Measurements from ENCODE around the gene DHRS2. TPM values are rescaled to one million over a fixed set of nuclear protein-coding genes. Genes with fewer than 3 reads are reported as not detected.

DHRS2 gene
- total and polyA plus RNA-seq, 2 of the 13 experiments (the other 11 are each of a cell fraction or from before 2014, with no cell fraction given): 1,621 to 3,021 TPM

- TF ChIP-seq ZFP36L1 (CRISPR knock-in tag; IDR thresholded peaks at IDR 0.05): no peak
- no peak for TF ChIP-seq PLSCR1 (CRISPR knock-in tag; IDR thresholded peaks at IDR 0.05; ENCODE audit: borderline replicate concordance)
- peak; percentile 93 for TF ChIP-seq ZNF33B (CRISPR knock-in tag; IDR thresholded peaks at IDR 0.05)
- TF ChIP-seq RFX1 (IDR thresholded peaks at IDR 0.05): no peak
- TF ChIP-seq FOXK1 (CRISPR knock-in tag; IDR thresholded peaks at IDR 0.05; ENCODE audit: borderline replicate concordance, low read depth): peak; percentile 87; the same call in 1 of the 2 replicates
- TF ChIP-seq HMG20B (CRISPR knock-in tag; conservative IDR thresholded peaks at IDR 0.05): peak; percentile 63; the same call in 1 of the 2 replicates
- TF ChIP-seq ZSCAN25 (CRISPR knock-in tag; IDR thresholded peaks at IDR 0.05): peak; percentile 77; the same call in 1 of the 2 replicates
- 0 out of 2 replicates have a peak, but pooled peaks have one; percentile 11 for TF ChIP-seq ZFYVE20 (CRISPR knock-in tag; IDR thresholded peaks at IDR 0.05; ENCODE audit: borderline replicate concordance, low read depth)
- no peak for TF ChIP-seq AKNA (CRISPR knock-in tag; IDR thresholded peaks at IDR 0.05; ENCODE audit: borderline replicate concordance)
- no peak for TF ChIP-seq KAT2B (IDR thresholded peaks at IDR 0.05; ENCODE audit: borderline replicate concordance, low read depth, low read length)
- TF ChIP-seq JUN (CRISPR knock-in tag; IDR thresholded peaks at IDR 0.05): no peak; the same call in 1 of the 2 replicates
- no peak for TF ChIP-seq ISL2 (CRISPR knock-in tag; IDR thresholded peaks at IDR 0.05)
- peak; percentile 89; the same call in 1 of the 2 replicates for TF ChIP-seq ZBTB26 (CRISPR knock-in tag; IDR thresholded peaks at IDR 0.05; ENCODE audit: borderline replicate concordance)
- no peak for TF ChIP-seq NR2F6 (IDR thresholded peaks at IDR 0.05)
- peak; percentile 81 for TF ChIP-seq NR2F6 (CRISPR knock-in tag; IDR thresholded peaks at IDR 0.05)
- peak; percentile 19; the same call in 1 of the 2 replicates for TF ChIP-seq ZBTB34 (CRISPR knock-in tag; IDR thresholded peaks at IDR 0.05)
- no peak for TF ChIP-seq ZNF75D (CRISPR knock-in tag; IDR thresholded peaks at IDR 0.05; ENCODE audit: borderline replicate concordance)
- TF ChIP-seq FOXP1 (IDR thresholded peaks at IDR 0.05): no peak
- TF ChIP-seq FOXP1 (CRISPR knock-in tag; IDR thresholded peaks at IDR 0.05): no peak; the same call in 1 of the 2 replicates
- peak; percentile 75 for TF ChIP-seq PHF5A (CRISPR knock-in tag; IDR thresholded peaks at IDR 0.05; ENCODE audit: low read depth, unreplicated experiment)
- TF ChIP-seq LBX2 (CRISPR knock-in tag; IDR thresholded peaks at IDR 0.05; ENCODE audit: borderline replicate concordance): no peak
- TF ChIP-seq NCOA2 (CRISPR knock-in tag; IDR thresholded peaks at IDR 0.05): peak; percentile 46; the same call in 1 of the 2 replicates
Measured at GRCh38 chr14:23631702-23632460, 4.3 kb upstream of the DHRS2 start (continued).

Measured in HepG2 (cell line).